GM12874 (cell line): ENCODE data around the gene NID1.

Experiments
- TF ChIP-seq, protein P1 (sequence below): IDR thresholded peaks from 2 replicates; pipeline ENCODE4 v1.5.1; 2011; ENCODE audit warnings: low read depth, mild to moderate bottlenecking, control low read depth, low read length, moderate library complexity; ENCODE audit not compliant: insufficient read depth

Gene NID1

DNA sequence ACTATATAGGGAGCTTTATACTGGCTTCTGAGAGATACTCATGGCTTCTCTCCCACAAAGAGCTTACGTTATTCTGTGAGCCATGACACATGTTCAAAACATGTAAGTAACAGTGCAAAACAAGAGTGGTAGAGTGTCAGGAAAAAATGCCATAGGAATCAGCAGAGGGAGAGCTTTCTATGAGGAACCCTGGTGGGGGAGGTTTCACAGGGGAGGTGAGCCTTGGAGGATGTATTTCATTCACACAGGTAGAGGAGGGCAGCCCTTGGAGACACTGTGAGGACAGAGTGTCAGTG is 125.5 kb downstream of the NID1 start:
- TF ChIP-seq, protein P1, sequence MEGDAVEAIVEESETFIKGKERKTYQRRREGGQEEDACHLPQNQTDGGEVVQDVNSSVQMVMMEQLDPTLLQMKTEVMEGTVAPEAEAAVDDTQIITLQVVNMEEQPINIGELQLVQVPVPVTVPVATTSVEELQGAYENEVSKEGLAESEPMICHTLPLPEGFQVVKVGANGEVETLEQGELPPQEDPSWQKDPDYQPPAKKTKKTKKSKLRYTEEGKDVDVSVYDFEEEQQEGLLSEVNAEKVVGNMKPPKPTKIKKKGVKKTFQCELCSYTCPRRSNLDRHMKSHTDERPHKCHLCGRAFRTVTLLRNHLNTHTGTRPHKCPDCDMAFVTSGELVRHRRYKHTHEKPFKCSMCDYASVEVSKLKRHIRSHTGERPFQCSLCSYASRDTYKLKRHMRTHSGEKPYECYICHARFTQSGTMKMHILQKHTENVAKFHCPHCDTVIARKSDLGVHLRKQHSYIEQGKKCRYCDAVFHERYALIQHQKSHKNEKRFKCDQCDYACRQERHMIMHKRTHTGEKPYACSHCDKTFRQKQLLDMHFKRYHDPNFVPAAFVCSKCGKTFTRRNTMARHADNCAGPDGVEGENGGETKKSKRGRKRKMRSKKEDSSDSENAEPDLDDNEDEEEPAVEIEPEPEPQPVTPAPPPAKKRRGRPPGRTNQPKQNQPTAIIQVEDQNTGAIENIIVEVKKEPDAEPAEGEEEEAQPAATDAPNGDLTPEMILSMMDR, result no peak

DNA sequence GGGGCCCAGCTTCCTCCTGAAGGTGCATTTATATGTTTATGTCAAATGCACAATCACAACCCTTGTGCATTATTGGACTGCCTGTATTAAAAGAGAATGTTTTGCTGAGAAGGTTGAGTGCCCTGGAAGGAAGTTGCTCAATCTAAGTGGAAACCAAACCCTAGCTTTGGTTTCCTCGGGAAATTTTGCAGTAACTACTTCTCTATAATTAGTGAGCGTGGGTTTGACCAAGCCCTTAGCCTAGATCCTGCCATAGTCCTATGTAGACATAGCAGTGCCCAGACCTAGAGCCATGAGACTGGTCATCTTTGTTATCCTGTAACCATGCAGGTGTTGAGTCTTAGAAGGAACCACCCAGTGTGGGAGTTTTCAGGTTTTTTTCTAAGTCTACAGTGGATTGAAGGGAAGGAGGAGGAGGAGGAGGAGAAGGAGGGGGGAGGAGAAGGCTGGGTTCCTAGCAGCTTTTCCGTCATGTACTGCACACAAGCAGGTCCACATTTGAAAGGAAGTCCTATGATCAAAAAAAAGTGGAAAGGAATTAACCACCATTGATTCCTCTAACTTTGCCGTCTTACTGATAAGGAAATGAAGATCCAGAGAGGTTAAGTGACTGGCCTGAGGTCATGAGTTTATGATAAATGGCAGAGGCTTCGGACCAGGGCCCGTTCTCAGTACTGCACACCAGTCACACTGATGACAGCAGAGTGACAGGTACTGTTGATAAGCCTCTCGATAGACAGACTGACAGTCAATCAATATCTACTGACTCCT is 126.0 kb downstream of the NID1 start:
- TF ChIP-seq, protein P1, result no peak

DNA sequence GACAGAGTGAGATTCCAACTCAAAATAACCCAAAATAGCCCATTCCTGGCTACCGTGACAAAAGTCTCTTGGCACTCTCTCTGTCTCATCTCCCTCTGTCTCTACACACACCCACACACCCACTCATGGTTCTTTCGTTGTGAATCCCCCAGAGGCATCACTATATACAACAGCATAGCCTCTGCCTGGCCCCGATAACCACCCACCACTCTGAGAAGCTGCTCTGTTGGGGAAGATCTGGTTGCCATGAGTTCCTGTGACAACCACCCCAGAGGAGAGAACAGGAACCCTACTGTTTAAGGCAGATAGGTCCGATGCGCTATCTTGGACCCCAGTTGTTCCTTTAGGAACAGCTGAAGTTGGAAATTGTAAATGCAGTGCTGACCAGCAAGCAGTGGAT is 127.8 kb downstream of the NID1 start:
- TF ChIP-seq, protein P1, result no peak

DNA sequence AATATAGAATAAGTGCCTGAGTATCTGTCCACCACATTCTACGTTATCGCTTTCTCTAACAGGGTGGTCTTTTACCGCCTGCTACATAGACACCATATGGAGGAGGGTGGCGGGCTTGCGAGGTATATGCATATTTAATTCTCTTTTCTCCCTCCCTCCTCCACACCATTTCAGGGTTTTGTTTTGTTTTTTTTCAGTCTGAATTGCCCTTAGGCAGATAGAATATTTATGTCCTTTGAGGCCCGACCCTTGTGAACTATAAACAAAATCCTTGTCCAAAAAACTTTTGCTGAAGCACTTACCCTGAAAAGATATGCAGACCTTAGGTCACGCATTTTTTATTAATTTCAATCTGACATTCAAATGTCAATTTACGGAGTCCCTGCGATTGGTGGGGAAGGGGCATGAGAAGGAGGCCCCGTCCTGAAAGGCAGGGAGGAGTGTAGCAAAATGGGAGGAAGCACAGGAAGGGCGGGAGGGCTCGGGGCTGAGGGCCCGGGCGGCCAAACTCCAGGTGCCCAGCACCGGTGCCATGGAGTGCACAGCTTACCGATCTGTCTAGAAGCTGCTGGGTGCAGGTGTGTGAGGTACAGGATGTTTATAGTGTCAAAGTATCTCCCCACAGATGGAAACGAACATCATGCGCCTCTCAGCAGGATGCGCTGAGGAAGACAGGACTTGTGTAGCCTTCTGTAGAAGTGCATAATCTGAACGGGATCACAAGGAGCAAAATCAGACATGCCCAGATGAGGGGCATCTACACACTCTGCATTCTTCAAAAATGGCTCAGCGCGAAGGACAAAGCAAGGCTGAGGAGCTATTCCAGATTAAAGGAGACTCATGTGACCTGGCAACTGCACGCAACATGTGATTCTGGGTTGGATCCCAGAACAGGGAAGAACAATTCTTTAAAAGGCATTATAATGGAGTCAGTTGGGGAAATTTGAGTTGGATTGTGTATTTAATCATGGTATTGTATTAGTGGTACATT is 129.4 kb downstream of the NID1 start:
- TF ChIP-seq, protein P1, result no peak

DNA sequence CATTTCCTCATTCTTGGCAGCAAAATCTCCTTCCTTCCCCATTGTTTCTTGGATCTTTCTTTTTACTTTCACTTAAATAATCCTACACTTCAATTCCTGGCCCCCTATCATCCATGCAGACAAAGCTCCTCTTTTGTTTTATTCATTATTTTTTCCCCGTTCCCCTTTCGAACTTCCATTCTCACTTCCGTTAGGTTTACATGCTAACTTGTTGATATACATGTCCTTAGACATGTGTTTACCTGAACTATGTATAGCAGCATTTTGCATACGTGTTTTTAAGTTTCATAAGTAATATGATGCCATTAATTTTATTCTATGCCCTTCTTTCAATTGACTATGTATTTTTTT is 131.1 kb downstream of the NID1 start:
- TF ChIP-seq, protein P1, result no peak

DNA sequence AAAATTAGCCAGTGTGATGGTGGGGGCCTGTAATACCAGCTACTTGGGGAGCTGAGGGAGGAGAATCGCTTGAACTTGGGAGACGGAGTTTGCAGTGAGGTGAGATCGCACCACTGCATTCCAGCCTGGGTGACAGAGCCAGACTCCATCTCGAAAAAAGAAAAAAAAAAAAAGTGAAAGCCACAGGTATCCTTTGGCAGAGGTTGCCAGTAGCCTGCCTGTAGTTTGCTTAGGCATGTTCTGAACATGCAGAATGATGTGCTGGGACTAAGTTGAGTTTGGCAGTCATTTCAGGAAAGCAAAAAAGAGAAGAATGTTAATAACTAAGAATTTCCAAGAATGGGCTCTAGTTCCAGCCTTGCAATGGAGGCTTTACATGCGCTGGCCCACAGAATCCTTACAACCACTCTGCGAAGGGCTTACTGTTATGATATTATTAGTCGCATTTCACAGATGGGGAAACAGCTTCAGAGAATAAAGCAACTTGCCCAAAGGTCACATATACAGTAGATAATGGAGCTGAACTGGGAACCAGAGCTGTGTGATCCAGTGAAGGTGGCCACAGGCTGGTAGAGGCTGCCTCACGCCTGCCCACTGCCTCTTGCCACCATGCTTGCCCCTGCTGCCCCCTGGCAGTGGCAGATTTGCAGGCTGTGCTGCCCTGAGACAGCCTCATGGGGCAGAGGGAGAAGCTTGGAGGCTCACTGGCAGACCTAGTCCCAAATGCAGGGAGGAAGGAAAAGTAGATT is 131.7 kb downstream of the NID1 start:
- TF ChIP-seq, protein P1, result 0 out of 2 replicates have a peak, but pooled peaks have one; percentile 9

DNA sequence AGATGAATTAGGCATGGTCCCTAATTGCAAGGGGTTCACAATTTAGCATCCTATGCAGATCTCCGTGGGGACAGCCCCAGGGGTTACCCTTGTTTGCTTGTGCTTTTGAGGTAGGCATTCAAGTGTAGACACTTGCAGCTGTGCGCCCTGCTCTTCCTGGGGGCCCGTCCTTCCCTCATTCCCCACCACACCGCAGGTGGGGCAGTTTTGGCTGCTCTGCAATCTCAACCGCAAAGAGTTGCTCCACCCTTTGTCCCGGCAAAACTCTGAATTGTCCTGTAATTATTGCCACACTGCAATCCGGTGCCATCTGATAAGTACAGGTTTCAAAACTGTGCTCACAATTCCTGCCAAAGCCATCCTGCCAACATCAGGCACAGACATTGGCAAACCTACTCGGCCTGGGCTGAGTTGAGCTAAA is 132.8 kb downstream of the NID1 start:
- TF ChIP-seq, protein P1, result no peak
